Raji (cell line): ENCODE data around the gene CCDC106.
A peak's percentile ranks its signal among the peaks of the same experiment; 100 is the strongest.

Experiments
- POLR2A ChIP-seq: IDR thresholded peaks from 2 replicates; pipeline ENCODE4 v1.6.1; 2011; ENCODE audit warnings: low read depth, low read length, control low read depth; ENCODE audit not compliant: insufficient read depth

Gene CCDC106

DNA sequence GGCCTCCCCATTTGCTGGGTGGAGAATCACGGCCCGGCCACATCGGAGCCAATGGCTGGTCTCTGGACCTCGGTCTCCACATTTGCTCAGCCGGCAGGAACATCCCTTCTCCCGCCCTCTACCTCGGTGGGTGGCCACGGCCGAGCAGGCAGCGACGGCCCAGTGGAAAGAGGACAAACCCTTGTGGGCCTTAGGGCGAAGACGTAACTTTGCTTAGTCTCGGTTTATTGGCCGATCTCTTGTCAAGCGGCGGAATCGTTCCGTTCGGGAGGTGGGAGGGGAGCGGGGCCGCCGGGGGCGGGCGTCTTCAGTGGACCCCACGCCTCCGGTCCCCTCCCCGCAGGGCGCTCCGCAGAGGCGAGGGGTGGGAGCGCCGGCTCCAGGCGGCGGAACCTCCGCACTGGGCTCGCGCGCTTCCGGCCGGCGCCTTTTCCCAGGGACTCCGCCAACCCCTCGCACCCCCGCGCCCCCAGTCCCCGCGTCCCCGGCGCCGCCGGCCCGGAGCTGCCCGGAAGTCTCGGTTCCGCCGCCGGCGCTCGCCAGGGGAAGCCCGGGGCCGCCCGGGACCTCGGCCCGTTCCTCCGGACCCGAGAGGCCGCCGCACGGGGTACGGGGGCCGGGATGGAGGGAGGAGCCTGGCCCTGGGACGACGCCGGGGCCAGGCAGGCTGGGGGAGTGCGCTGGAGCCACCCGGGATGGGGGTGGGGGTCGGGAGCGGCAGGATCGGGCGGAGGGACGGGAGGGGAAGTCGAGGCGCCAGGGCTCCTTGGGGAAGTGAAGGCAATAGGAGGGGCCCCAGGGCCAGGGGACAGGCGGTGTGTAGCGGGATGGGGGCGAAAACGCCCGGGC lies 7.2 kb upstream of the CCDC106 start, which contains the start of gene ZNF580:
Gene ZNF580 (plus strand): TSS at position 426 of the 849 bp plus-strand sequence. CDS start 1,507 bp downstream, outside the sequence.
- TF ChIP-seq POLR2A = no peak; the same call in 1 of the 2 replicates

DNA sequence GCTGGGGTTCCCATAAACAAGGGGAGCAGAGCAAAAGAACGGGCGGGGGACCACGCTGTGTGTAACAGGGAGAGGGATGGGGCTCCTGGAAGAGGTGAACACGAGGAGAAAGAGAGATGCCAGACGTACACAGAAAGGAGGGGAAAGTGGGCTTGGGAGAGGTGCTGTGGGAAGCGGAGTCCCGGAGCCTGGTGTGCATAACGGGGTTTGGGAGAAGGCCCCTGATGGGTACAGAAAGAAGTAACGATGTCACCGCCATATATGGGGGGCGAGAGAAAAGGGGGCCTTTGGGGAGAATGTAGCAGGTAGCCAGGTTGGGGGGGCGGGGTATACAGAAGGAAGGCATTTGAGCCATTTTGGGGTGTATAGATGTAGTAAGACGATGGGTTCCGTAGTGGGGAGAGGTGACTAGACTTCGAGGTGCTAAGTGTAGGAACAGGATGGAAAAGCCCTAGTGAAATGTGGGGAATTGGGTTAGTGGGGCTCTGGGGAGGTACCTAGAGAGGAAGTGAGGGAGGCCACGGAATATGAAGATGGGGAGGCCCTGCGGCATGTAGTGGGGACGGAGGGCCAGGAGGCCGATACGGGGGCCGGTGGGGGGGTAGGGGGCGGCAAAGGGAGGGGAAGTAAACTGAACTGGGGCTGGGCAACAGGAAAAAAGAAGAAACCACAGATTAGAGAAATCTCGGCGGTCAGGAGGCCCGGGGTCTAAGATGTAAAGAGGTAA lies 6.4 kb upstream of the CCDC106 start:
- TF ChIP-seq POLR2A = peak; percentile 55

DNA sequence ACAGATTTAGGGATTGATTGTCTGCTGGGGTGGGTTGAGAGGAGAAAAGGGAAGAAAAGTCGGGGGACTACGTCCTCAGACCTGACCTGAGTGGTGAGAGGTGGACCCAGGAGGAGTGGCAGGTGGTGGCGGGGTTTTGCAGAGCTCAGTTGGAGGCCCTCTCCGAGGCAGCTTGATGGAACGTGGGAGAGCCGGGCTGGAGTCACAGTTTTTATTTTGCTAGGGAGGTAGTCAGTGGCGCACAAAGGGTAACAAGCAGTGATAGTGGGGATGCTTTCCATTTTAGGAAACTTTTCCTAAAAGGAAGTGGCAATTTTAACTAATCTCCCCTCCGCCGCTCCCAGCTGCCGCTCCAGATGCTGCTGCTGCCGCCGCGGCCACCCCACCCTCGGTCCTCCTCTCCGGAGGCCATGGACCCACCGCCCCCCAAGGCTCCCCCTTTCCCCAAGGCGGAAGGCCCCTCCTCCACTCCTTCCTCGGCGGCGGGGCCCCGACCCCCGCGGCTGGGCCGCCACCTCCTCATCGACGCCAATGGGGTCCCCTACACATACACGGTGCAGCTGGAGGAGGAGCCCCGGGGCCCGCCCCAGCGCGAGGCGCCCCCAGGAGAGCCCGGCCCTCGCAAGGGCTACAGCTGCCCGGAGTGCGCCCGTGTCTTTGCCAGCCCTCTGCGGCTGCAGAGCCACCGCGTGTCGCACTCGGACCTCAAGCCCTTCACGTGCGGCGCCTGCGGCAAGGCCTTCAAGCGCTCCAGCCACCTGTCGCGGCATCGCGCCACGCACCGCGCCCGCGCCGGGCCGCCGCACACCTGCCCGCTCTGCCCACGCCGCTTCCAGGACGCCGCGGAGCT lies 5.6 kb upstream of the CCDC106 start:
- TF ChIP-seq POLR2A = no peak; the same call in 1 of the 2 replicates

DNA sequence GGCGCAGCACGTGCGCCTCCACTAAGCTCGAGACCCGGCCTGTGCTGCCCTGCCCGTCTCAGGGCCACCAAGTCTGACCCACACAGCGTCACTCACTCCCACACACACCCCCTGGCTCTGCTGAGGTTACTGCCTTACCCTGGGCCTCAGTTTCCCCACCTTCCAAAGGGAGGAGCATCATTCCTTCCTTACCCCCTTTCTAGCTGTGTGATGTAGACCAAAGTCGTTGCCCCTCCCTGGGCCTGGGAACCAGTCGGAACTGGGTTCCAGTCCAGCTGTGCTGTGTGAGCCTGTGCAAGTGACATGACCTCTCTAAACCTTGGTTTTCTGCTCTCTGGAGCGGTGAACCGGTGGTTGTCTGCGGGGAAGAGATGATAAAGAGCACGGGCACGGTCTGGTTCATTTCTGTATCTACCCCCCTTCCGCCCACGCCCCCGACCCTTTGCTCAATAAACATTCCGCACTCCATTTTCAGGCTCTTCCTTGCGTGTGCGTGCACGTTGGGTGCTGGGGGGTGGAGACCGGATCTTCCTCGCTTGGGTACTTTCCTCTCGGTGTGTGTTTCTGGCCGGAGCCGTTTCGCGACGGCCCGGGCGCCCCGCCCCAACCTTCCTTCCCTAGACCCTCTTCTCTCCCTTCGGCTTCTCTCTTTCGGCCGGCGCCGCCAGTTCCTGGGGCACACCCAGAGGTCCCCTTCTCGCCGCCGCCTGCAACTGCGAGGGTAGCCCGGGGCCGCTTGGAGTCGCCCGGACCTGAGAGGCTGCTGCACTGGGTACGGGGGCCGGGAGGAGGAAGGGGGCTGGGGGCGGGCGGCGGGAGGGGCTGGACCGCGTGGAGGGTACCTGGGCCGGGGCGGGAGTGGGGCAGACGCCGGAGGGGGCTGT lies 4.8 kb upstream of the CCDC106 start, which contains the start of gene ZNF581:
Gene ZNF581 (plus strand): TSS at position 647 of the 884 bp plus-strand sequence. CDS start 923 bp downstream, outside the sequence.
- TF ChIP-seq POLR2A = peak; percentile 69; the same call in 1 of the 2 replicates

DNA sequence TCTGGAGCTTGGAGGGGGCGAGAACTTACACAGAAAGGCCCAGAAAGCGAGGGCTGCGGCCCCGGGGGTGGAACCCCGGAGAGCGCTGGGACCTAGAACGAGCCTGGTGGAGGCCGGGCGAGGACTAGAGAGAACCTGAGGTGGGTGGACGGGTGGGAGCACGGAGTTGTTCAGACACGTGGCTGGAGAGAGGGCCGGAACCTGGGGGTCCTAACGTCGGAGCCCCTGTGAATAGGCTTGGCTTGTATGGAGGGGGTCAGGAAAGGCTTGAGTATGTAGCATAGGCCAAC lies 4.2 kb upstream of the CCDC106 start:
- no peak for TF ChIP-seq POLR2A

DNA sequence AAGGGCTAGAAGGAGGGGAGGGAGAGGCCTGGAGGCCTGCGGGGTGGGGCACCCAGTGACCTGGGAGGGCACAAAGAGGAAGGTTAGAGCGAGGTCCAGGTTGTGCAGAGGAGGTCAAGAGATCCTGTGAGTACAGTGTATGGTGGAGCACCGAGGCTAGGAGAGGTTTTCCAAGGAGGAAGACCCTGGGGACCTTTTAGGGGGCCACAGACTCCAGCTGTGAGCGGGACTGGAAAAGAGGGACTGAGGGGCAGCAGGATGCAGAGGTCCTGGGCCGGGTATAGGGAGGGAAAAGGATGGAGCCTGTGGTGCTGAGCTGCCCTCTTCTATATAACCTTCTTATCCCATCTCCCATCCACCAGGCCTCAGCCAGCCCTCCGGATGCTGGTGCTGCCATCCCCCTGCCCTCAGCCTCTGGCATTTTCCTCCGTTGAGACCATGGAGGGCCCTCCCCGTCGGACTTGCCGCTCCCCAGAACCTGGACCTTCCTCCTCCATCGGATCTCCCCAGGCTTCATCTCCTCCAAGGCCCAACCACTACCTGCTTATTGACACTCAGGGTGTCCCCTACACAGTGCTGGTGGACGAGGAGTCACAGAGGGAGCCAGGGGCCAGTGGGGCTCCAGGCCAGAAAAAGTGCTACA lies 3.7 kb upstream of the CCDC106 start:
- no peak for TF ChIP-seq POLR2A

DNA sequence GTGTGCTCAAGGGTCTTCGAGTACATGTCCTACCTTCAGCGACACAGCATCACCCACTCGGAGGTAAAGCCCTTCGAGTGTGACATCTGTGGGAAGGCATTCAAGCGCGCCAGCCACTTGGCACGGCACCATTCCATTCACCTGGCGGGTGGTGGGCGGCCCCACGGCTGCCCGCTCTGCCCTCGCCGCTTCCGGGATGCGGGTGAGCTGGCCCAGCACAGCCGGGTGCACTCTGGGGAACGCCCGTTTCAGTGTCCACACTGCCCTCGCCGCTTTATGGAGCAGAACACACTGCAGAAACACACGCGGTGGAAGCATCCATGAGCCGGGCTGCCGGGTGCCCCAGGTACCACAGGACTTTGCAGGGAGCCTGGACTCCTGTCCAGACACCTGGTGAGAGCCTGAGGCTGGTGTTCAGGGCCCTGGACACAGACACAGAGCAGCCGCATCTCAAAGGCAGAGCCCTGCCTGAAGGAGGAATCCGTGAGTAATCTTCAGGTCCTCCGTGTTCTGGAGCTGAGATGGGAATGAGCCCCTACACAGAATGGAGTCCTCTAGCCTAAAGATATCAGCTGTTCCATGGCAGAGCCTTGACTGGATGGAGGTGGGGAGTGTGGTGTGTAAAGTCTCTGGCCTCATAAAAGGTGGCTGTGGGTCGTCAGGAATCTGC lies 3.0 kb upstream of the CCDC106 start:
- TF ChIP-seq POLR2A = peak; percentile 37; the same call in 1 of the 2 replicates

DNA sequence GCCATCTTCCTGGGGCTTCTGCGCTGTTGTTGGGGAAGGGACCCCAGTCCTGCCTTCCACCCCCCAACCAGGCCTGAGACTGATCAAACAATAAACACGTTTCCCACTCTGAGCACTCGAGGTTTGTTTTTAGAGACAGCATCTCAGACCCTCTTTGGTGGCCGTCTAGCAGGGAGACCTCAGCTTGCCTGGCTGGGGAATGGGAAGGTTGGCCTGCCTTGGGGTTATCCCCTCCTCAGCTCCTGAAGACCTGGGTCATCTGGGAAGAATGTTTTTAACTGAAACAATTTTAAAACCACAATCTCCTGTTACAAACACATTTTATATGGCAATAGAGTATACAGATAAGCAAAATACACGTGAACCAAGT lies 2.5 kb upstream of the CCDC106 start:
- no peak for TF ChIP-seq POLR2A

DNA sequence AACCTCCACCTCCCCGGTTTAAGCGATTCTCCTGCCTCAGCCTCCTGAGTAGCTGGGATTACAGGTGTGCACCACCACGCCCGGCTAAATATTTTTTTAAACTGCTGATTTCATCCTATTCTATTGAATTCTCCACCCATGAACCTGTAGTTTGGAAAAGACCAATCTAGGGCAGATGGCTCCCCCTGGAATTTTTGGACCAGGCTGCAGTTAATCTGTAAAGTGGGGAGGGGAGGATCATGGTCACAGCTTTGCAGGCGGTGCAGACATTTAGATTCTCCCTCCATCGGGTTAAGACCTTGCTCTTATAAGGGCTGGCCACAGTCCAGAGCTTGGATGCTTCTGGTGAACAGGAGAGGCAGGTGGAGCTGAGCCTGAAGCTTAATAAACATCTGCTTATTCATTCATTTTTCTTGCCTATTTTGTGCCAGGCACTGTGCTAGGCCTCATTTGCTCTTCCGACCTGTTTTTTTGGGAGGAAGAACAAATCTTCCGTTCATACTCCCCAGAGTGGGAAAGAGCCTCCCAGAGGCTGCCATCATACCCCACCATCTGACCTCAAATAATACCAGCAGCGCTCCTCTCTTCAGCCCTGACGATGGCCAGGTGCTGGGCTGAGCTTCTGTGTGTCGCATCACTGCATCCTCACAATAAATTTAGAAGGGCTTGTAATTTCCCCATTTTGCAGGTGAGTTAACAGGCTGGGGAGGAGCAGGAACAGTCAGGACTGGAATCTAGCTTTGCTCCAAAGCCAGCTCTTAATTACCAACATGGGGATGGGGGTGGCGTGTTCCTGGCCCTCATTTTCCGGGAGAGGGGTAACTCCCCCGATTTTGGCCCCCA lies 902 bp upstream of the CCDC106 start:
- peak; percentile 48; the same call in 1 of the 2 replicates for TF ChIP-seq POLR2A

DNA sequence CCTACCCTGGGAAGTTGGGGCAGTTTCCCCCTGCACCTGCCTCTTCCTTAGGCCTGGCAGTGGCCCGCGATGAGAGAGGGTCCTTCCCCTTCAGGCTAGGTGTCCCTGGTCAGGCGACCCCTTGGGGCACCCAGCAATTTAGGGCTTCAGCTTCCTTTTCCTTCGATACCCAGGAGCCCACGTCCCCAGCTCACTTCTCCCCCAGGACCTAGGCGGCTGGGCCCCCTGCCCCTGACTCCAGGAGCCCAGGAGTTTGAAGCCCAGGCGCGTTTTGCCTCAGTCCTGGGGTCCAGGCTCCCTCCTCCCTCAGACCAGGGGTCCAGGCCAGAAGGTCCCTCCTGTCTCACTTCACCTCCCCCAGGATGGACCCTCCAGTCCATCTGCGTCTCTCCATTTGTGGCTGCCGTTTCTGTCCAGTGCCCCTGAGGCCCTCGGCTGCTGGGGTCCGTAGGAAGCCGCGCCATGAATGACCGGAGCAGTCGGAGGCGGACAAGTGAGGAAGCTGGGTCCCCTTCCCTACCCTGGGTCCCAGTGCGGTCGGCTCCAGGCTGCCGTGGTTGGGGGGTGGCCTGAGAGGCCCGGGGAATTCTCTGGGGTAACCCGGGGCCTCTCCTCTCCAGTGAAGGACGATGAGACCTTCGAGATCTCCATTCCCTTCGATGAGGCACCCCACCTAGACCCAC lies 714 bp downstream of the CCDC106 start:
- TF ChIP-seq POLR2A = 0 out of 2 replicates have a peak, but pooled peaks have one; percentile 11

DNA sequence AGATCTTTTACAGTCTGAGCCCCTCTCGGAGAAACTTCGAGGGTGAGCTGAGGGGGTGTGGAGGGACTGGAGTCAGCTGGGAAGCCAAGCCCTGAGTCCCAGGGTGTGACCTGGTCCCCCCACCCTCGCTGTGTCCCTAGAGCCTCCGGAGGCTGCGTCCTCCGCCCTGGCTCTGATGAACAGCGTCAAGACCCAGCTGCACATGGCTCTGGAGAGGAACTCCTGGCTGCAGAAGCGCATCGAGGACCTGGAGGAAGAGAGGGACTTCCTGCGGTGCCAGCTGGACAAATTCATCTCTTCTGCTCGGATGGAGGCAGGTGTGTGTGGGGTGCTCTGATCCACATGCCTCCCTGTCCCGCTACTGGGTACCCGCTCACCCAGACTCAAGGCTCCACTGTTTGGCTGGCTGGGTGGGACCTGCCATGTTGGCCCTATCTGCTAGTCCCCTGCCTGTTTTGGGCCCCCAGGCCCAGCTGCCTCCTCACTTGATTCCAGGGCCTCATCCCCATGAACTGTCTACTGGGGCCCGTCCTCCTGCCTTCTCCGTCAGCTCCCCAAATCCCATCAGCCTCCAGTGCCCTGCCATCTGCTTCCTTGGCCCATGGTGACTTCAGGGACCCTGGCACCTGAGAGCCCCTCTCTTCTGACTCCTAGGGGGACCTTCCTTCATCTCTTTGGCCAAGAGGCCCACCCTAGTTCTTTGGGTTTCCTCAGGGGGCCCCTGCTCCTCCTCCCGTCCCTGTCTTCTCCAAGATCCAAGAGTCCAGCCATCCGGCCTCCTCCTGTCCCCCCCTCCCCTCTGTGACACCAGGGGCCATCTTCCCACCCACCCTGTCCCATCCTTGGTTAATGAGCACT lies 1.5 kb downstream of the CCDC106 start:
- TF ChIP-seq POLR2A = no peak
